Astrocyte (in vitro differentiated cells and primary cell): Measurements from ENCODE around the gene SH2D2A.

ENCODE experiments used
- CTCF ChIP-seq: IDR thresholded peaks from 2 replicates; pipeline ENCODE4 v1.5.1; 2011; ENCODE audit warnings: low read depth, mild to moderate bottlenecking, inconsistent platforms, low read length, moderate library complexity; ENCODE audit not compliant: insufficient read depth
- EZH2 ChIP-seq: IDR thresholded peaks from 2 replicates; pipeline ENCODE4 v1.6.1; 2012; ENCODE audit warnings: mild to moderate bottlenecking, low read length, inconsistent platforms; ENCODE audit not compliant: insufficient read depth

- TF ChIP-seq CTCF (no peak), EZH2 (no peak)
Observed at GRCh38 chr1:156814571-156815260, 1.9 kb downstream of the SH2D2A start.
